GM18861 (cell line): ENCODE measurements around the gene CES2.
"Not testable (repeated sequence)": the region's sequence is repeated elsewhere in the genome, so short reads cannot be mapped to it uniquely, and the experiment has no call there.

ENCODE experiments used
- ATAC-seq: cut with Tn5 transposase; IDR thresholded peaks from one replicate; pipeline ENCODE4 v1.9.1; 2021; ENCODE audit not compliant: unreplicated experiment

The CES2 gene, protein sequence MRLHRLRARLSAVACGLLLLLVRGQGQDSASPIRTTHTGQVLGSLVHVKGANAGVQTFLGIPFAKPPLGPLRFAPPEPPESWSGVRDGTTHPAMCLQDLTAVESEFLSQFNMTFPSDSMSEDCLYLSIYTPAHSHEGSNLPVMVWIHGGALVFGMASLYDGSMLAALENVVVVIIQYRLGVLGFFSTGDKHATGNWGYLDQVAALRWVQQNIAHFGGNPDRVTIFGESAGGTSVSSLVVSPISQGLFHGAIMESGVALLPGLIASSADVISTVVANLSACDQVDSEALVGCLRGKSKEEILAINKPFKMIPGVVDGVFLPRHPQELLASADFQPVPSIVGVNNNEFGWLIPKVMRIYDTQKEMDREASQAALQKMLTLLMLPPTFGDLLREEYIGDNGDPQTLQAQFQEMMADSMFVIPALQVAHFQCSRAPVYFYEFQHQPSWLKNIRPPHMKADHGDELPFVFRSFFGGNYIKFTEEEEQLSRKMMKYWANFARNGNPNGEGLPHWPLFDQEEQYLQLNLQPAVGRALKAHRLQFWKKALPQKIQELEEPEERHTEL

DNA sequence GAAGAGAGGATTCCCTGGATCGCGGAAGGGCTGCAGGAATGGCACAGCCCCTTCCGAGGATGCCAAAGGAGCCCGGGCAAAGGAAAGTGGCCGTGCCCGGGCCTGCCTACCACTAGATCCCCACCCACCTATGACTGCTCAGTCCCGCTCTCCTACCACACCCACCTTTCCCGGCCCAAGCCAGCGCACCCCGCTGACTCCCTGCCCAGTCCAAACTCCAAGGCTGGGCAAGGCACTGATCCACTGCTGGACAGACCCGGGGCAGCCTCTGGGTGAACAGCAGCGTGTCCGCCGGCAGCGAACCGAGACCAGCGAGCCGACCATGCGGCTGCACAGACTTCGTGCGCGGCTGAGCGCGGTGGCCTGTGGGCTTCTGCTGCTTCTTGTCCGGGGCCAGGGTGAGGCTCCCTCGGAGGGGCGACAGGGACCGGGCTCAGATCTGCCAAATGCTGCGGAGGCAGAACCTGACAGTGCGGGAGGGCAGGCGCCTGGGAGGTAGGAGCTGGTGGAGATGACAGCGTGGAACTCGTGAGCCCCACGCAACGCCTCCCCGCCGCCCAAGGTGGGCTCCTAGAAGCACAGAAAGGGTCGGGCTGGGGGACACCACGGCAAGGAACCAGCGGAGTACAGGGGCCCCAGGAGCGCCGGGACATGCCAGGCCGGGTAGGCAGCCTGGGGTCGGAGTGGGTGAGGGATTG, at the start of gene CES2:
Gene CES2 (plus strand): TSS at position 203 of the 698 bp plus-strand sequence. CDS start 120 bp downstream, at position 323.
- ATAC-seq, result no peak

- ATAC-seq, result no peak
Measured at GRCh38 chr16:66886321-66886720, 49.0 kb upstream of the CES2 start.

GRCh38 chr16:66886914-66887313, 48.4 kb upstream of the CES2 start:
- no peak for ATAC-seq

GRCh38 chr16:66888647-66889615, 46.4 kb upstream of the CES2 start:
- ATAC-seq, result no peak

DNA sequence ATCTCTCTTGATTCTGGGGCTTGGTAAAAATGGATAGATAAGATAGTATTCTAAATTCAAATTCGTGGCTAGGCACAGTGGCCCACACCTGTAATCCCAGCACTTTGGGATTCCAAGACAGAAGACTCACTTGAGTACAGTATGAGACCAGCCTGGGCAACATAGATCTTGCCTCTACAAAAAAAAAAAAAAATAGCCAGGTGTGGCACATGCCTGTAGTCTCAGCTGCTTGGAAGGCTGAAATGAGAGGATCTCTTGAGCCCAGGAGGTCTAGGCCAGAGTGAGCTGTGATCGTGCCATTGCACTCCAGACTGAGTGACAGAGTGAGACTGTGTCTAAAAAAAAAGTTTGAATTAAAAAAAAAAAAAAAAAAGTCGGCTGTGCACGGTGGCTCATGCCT, 45.7 kb upstream of the CES2 start:
- no peak for ATAC-seq

GRCh38 chr16:66890799-66891198, 44.5 kb upstream of the CES2 start:
- ATAC-seq, result no peak

- no peak for ATAC-seq
Measured at GRCh38 chr16:66891360-66891759, 44.0 kb upstream of the CES2 start.

DNA sequence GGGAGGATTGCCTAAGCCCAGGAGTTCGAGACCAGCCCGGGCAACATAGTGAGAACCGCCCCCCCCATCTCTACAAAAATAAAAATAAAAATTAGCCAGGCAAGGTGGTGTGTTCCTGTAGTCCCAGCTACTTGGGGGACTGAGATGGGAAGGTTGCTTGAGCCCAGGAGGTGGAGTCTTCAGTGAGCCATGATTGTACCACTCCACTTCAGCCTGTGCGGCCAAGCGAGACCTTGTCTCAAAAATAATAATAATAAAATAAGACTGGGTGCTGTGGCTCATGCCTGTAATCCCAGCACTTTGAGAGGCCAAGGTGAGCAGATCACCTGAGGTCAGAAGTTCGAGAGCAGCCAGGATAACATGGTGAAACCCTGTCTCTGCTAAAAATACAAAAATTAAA, 43.5 kb upstream of the CES2 start:
- ATAC-seq, result no peak

- ATAC-seq, result no peak
Measured at GRCh38 chr16:66894055-66894454, 41.3 kb upstream of the CES2 start.

GRCh38 chr16:66894948-66895688, 40.2 kb upstream of the CES2 start:
- ATAC-seq, result no peak

DNA sequence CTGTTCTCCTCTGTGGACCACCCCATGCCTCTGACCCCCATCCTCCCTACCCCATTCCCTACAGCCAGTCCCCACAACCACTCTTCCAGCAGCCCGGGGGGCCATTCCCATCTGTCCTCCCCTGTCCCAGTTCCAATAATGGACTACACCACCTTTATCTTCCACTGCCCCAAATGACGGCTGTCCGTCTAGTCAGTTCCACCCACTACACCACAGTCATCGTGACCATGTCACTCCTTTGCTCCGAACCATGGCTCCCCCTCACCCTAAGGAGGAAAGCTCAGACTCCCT, 39.7 kb upstream of the CES2 start:
- no peak for ATAC-seq

DNA sequence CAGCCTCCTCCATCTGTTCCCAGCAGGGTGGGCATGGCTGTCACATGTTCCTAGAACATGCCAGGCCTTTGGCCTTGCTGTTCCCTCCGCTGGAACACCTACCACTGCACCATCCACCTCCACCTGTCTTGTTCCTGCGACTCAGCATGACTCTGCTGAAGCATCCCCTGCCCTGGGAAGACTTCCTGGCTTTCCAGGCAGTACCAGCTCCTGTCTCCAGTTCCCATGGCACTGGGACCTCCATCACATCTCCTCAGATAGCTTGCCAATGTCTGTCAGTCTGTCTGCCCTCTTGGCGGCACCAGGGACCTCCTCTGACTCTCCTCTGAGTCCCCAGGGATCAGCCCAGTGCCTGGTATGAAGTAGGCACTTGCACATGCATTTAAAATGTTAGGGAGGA, 39.3 kb upstream of the CES2 start:
- no peak for ATAC-seq

DNA sequence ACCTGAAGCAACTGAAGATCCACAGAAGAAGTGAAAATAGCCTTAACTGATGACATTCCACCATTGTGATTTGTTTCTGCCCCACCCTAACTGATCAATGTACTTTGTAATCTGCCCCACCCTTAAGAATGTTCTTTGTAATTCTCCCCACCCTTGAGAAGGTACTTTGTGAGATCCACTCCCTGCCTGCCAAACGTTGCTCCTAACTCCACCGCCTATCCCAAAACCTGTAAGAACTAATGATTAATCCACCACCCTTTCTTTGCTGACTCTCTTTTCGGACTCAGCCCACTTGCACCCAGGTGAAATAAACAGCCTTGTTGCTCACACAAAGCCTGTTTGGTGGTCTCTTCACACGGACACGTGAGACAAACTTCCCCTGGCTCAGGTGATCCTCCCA, 38.6 kb upstream of the CES2 start:
- not testable (repeated sequence) for ATAC-seq

DNA sequence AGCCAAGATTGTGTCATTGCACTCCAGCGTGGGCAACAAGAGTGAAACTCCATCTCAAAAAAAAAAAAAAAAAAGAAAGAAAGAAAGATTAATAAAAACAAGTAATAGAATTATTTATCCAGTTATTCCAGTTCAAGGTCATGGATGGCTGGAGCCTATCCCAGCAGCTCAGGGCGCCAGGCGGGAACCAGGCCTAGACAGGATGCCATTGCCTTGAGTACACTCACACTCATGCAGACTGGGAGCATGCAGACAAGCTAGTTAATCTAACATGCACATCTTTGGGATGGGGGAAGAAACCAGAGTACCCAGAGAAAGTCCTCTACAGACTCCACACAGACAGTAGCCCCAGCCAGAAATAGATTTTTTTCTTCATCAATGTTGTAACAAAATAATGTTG, 37.1 kb upstream of the CES2 start:
- ATAC-seq, result no peak

- ATAC-seq, result no peak
Measured at GRCh38 chr16:66898933-66899309, 36.4 kb upstream of the CES2 start.

DNA sequence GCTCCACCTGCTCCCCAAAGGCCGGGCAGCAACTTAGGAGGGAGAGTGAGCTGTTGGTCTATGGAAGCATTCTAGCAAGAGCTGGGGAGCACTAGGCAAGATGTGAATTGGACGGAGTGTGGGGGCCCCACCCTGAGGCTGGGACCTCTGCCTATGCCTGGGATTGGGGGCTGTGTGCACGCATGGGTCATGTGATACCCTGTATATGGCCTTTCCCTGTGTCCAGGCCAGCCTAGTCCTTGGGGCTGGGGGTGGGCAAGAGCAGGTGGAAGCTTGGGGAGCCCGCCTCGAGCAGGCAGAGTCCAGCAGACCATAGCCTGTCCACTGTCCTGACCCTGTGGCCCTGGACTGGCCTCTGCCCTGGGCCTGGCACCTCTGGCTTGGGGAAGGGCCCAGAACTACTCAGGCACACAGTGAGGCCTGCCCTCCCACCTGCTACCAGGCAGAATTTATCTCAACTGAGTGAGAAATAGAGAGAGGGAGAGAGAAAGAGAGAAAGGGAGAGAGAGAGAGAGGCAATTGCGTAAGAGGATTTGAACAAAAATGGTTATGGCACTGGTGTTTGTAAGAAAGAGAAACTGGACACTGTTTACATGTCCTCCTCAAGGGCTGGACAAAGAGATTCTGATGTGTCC, 35.9 kb upstream of the CES2 start:
- no peak for ATAC-seq

DNA sequence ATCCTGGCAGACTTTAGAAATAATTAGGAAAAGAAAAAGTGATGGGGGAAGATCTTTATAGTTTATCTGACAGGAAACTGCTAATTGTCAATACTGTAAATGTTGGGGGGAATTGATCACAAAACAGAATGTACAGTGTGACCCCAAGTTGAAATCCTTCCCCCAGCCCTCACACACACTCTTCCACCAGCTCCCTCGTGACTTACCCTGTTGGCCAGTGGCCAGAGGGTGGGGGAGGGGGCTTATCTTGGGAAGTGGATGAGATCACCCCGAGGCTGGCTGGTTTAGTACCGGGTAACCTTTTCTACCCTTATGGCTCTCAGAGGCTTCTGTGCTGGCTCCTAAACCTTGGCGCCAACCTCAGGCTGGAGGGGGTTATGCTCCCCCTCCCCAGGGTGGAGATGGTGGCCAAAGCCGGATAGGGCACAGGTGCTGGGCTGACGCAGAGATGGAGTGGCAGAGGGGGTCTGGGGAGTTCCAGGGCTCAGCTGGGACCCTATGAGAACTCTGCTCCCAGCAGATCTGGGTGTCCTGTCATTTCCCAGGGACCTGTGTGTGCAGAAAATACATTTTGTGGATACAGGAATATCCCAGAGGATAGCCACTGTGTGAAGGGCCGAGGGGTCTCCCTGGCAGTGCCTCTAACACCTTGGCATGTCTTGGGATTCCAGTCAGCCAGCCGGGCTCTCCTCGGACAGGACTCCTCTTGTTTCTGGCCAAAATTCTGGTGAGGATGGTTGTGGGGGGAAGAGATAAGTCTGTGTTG, 35.2 kb upstream of the CES2 start:
- ATAC-seq, result no peak

GRCh38 chr16:66900721-66901441, 34.4 kb upstream of the CES2 start:
- ATAC-seq, result no peak

- ATAC-seq, result no peak
Measured at GRCh38 chr16:66901626-66902025, 33.7 kb upstream of the CES2 start.
